HG02885 (cell line): Measurements from ENCODE around the gene NPY.
"Not testable (repeated sequence)": the region's sequence is repeated elsewhere in the genome, so short reads cannot be mapped to it uniquely, and the experiment has no call there.

ENCODE experiments used
- ATAC-seq: cut with Tn5 transposase; IDR thresholded peaks from one replicate; pipeline ENCODE4 v1.9.1; 2021; ENCODE audit warnings: mild to moderate bottlenecking; ENCODE audit not compliant: unreplicated experiment, poor library complexity

NPY gene

GRCh38 chr7:24283897-24284698, at the start of gene NPY:
NPY (plus strand) TSS chr7:24284190; CDS start chr7:24285241, 1,051 bp downstream.
- peak; percentile 36 for ATAC-seq

- no peak for ATAC-seq
Measured at GRCh38 chr7:24239260-24239659, 44.7 kb upstream of the NPY start.

GRCh38 chr7:24241206-24241605, 42.8 kb upstream of the NPY start:
- ATAC-seq = no peak

GRCh38 chr7:24244554-24244953, 39.4 kb upstream of the NPY start:
- ATAC-seq = no peak

GRCh38 chr7:24245362-24245761, 38.6 kb upstream of the NPY start:
- peak; percentile 71 for ATAC-seq

- ATAC-seq = no peak
Measured at GRCh38 chr7:24249266-24249665, 34.7 kb upstream of the NPY start.

- no peak for ATAC-seq
Measured at GRCh38 chr7:24251568-24251967, 32.4 kb upstream of the NPY start.

GRCh38 chr7:24255139-24255538, 28.9 kb upstream of the NPY start:
- no peak for ATAC-seq

- not testable (repeated sequence) for ATAC-seq
Measured at GRCh38 chr7:24258324-24258723, 25.7 kb upstream of the NPY start.

- no peak for ATAC-seq
Measured at GRCh38 chr7:24271938-24272337, 12.1 kb upstream of the NPY start.

- ATAC-seq = no peak
Measured at GRCh38 chr7:24279512-24279911, 4.5 kb upstream of the NPY start.

- ATAC-seq = no peak
Measured at GRCh38 chr7:24283554-24283896, 465 bp upstream of the NPY start.

- peak; percentile 36 for ATAC-seq
Measured at GRCh38 chr7:24284699-24285506, 913 bp downstream of the NPY start.

GRCh38 chr7:24290004-24290641, 6.1 kb downstream of the NPY start:
- peak; percentile 100 for ATAC-seq

- ATAC-seq = no peak
Measured at GRCh38 chr7:24291271-24291670, 7.3 kb downstream of the NPY start.

- no peak for ATAC-seq
Measured at GRCh38 chr7:24297362-24297761, 13.4 kb downstream of the NPY start.

- ATAC-seq = no peak
Measured at GRCh38 chr7:24298696-24299095, 14.7 kb downstream of the NPY start.

GRCh38 chr7:24299192-24299591, 15.2 kb downstream of the NPY start:
- ATAC-seq = no peak

- ATAC-seq = no peak
Measured at GRCh38 chr7:24301703-24302102, 17.7 kb downstream of the NPY start.

GRCh38 chr7:24304494-24305095, 20.6 kb downstream of the NPY start:
- no peak for ATAC-seq

GRCh38 chr7:24307326-24307725, 23.3 kb downstream of the NPY start:
- ATAC-seq = no peak
